Stimulated activated CD4-positive, alpha-beta T cell treated with anti-CD3 and anti-CD28 coated beads, Interleukin-1b, Interleukin-23, amount 100 ng/mL, for 24 hours (primary cell): ENCODE measurements around the gene KRT9.
"Not testable (repeated sequence)": the region's sequence is repeated elsewhere in the genome, so short reads cannot be mapped to it uniquely, and the experiment has no call there.

Experiments
- DNase-seq, 4 experiments: peaks; one replicate each; pipeline ENCODE4 v3.0.0-alpha.2; 2020; ENCODE audit warnings: low read depth in 4 of 4, low spot score in 1 of 4

The KRT9 gene

DNA sequence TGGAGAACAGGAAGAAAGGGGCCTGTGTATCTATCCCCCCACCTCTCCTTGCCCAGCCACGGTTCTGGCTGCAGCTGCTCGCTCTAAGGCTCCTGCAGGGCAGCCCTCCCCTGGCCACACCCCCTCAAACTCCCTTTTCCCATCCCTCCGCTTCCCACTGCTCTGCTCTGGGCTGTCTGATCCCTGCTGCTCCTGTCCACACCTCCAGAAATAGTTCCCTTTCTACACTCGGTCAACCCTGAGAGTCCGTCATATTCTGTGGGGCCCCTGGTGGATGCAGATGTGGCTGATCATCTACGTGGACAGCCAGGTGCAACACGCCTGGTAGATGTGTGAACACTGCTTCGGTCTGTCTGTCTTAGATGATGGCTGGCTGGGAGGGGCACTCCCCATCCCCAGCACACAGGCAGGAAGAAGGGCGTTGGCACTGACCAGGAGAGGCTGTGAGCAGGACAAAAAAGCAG is 24.4 kb downstream of the KRT9 start:
- no peak for DNase-seq

DNA sequence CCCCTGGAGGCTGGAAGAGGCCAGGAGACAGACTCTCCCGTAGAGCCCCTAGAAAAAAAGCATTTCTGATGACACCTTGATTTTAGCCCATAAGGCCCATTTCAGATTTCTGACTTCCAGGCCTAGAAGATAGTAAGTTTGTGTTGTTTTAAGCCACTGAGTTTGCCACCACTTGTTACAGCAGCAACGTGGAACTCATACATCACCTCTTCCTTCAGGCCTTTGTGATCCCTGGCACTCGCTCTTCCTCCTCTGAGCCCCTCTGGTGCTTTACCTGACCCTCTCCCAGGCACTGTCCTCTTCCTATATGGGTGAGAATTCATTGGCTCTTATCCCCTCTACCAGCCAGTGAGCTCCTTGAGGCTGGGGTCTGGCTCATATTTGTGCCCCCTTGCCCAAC is 25.0 kb downstream of the KRT9 start:
- no peak for DNase-seq

DNA sequence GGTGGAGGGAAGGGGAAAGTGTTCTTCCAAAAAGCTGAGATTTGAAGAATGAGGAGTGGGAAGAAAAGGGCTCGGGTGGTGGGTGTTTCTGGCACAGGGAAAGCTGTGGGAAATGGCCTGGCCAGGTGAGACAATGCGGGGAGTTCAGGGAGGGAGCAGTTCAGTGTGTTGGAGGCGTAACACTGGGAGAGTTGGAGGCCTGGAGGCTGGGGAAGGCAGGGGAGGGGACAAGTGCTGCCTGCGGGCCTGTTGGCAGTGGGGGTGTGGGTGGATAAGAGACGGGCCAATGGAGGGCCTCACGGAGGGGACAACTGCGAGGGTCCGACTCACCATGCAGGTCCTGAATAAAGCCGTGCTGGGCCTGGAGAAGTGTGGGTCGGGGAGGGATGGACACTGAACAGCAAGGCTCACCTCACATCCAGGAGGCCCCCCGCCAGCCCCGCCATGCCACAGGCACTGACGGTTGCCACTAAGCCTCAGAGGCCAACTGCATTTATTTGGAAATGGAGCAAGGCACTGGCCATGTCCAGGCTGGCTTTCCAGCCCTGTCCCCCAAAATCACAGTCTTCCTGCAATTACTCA is 25.9 kb downstream of the KRT9 start:
- no peak for DNase-seq

DNA sequence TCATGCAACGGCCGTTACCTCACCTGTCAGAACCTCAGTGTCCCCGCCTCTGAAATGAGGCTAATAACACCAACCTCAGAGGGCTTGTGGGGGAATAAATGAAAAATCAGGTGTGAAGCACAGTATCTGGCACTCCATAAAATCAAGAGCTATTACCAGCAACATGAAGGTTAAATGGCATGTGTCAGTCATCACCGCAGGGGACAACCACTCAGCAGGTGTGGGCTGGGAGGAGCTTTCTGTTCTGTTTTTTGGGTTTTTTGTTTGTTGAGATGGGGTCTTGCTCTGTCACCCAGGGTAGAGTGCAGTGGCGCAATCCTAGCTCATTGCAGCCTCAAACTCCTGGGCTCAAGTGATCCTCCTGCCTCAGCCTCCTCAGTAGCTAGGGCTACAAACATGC is 26.9 kb downstream of the KRT9 start:
- no peak for DNase-seq

DNA sequence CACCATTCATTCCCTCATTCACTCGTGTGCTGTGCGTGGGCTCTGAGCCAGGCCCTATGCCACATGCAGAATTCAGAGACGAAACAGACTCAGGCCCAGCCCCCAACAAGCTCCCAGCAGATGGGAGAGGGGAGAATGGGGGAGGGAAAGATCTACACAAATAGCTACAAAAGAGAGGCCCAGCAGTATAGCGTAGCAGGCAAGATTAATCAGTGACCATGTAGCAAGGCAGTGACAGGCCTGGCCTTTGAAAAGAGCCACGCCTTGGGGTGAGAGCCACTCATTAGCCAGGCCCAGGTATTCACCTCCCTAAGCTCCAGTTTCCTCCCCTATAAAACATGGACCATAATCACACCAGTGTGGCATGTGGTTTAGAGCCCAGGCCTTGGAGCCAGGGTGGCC is 27.4 kb downstream of the KRT9 start:
- DNase-seq, result no peak

DNA sequence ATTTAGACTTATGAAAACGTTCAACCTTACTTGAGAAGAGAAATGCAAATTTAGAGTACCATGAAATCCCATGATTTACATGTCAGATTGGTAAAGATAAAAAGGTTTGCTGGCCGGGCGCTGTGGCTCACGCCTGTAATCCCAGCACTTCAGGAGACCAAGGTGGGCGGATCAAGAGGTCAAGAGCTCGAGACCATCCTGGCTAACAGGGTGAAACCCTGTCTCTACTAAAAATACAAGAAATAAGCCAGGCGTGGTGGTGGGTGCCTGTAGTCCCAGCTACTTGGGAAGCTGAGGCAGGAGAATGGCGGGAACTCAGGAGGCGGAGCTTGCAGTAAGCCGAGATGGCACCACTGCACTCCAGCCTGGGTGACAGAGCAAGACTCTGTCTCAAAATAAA is 29.1 kb downstream of the KRT9 start:
- DNase-seq, result not testable (repeated sequence)

DNA sequence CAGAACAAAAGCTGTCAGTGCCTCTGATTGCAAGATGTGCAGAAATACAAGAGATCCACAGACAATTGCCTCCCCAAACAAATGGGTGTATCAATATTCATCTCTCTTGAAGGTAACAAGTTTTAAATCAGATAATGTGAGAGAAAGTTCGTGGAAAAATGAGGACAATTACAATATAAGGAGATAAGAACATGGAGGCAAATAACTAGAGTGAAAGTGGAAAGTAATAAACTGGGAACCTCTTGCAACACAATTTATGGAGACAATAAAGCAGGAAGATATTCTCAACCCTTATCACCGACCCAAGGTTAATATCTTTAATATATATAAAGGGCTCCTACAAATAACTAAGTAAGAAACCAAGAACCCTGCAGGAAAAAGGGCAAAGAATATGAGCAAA is 29.5 kb downstream of the KRT9 start:
- DNase-seq, result no peak

DNA sequence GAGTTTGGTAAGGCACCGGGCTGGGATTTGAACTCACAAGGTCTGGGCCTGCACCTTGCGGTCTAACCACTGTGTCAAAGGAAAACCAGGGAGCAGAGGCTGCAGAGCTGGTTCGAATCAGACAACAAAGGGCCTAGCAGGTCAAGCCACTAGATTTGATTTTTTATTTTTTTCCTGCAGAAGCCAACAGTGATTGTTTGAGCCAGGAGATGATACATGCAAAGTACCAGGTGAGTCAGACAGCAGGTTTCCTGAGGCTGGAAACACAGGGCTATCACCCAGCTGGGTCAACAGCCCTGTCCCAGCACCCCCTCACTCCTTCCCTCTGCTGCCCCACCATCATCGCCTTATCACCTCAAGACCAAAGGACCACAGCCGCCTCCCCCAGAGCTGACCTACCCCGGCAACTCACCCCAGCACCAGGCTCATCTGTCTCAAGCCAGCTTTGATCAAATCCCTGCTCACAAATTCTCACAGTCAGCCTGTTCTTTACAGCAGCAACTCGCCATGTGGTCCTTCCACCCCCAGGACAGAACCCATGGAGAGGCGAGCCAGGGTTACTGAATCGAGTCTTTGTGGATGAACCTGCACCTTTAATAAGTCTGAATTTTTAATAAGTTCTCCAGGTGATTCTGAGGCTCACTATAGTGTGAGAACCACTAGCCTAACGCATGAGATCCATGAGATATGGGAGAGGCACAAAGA is 30.8 kb downstream of the KRT9 start:
- DNase-seq, result no peak

DNA sequence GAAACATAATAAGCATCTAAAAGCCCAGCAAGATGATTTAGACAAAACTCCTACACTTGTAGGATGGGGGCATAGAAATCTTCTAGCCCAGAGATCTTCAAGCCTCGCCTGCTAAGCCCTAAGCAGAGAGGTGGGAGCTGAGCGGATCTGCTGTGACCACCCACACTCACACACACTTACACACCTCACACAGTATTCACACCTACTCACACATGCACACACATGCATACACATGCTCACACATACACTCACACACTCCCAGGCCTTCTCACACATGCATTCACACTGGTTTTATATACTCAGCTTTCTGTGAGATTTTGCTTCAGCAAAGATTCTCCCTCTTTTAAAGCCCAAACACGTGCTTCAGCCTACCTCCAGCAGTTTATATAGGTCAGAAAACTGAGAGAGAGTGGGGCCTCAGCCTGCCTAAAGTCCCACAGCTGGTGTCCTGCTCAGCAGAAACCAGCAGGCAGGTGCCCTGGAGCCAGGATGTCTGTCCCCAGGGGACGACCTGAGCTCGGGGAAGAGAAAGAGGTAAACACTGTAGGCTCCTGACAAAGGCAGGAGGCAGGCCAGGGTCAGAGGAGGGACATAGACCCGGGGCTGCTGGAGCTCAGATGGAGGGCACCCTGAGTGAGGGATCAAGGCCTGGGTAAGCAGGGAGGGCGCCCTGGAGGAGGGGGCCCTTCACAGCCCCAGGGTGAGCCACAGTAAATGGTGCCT is 31.7 kb downstream of the KRT9 start:
- no peak for DNase-seq

DNA sequence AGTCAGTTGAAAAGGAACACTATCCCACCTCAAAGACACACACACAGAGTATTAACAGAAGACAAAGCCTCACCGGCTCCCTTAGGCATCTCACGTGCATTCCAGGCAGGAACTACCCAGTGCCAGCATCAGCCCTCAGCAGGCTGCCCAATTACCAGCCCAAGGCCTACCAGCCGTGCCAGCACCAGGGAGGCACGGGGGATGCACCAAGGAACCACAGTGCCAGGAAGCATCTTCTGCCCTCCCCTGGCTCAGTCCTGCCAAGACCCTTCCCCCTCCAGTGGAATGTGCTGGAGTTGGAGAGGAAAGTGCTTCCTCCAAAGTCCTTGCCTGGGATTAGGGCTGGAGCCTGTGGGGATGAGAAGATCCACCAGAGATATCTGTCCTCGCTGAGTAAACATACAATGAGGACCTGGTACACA is 32.8 kb downstream of the KRT9 start:
- no peak for DNase-seq

DNA sequence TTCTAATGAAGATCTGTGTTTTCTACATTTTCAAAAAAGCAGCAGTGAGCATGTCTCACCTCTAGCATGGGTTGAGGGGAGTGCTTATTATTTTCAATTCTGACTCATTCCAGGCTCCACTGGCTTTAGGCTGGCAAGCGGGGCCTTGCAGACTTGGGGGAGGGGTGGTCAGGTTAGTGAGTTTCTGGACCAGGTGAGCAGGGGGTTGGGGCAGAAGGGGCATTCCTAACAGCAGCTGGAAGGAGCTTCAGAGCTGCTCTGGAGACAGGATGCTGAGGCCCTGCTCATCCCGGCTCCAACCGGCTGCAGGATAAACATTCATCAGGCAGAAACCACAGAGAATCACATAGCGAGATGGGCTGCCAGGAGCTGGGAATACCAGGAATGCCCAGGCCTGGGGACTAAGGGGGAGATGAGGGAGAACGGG is 33.3 kb downstream of the KRT9 start:
- DNase-seq, result no peak

DNA sequence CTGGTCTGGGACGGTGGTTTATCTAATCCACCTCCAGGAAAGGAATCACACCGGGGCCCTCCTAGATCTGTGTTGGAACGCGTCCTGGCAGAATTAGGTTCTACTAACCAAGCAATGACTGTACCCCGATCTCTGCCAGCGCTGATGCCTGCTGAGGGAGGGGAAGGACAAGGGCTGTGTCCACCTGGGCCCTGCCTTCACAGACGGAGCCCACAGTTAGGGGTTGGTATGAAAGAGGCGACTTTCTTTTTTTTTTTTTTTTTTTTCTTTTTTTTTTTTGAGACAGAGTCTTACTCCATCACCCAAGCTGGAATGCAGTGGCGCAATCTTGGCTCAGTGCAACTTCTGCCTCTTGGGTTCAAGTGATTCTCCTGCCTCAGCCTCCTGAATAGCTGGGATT is 33.9 kb downstream of the KRT9 start:
- DNase-seq, result no peak

DNA sequence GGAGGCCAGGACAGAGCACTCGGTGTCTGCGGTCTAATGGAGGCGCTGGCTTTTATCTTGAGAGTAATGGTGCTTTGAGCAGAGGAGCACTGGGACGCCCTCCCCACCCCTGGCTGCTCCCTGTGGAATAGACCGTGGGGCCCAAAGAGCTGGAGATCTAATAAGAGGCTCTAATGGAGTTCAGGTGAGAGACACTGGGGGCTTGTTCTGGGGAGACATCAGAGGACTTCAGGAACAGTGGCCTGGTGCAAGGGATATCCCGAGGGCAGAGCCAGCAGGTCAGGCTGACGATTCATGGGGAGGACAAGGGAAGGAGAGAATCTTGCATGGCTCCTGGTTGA is 34.3 kb downstream of the KRT9 start:
- DNase-seq, result no peak

DNA sequence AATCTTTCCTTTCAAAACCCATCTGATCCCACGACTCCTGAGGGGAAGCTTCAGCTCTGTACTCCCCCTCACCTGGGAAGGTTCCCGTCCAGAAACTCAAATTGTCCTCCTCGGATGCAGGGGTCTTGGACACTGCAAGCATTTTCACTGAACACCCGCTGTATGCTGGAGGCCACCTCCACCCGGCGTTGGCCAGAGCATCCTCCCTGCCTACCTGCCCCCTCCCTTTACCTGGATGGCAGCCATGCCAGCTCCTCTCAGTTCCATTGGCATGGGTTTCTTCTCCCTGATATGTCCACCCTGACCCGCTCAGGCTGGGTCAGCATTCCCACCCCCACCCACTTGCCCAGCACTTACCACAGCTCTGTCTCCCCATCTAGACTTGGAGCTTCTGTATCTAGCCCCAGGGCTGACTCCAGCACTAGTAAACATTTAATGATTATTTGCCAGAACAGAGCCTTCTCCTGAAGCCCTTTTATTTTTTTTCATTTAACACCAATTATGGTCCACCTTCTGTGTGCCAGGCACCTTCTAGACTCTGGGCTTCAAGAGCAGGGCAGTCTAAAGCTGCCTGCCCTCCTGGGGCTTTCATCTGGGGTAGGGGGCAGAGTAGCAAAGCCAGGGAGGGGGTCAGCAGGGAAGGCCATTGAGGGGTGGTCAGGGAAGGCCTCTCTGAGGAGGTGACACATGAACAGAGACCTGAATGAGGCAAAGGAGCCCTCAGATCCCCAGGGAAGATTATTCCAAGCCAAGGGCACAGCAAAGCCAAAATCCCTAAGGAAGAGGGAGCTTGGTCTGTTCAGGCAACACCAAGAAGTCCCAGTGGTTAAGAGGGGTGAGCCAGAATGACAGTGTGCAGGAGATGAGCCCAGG is 34.9 kb downstream of the KRT9 start:
- DNase-seq, result no peak

DNA sequence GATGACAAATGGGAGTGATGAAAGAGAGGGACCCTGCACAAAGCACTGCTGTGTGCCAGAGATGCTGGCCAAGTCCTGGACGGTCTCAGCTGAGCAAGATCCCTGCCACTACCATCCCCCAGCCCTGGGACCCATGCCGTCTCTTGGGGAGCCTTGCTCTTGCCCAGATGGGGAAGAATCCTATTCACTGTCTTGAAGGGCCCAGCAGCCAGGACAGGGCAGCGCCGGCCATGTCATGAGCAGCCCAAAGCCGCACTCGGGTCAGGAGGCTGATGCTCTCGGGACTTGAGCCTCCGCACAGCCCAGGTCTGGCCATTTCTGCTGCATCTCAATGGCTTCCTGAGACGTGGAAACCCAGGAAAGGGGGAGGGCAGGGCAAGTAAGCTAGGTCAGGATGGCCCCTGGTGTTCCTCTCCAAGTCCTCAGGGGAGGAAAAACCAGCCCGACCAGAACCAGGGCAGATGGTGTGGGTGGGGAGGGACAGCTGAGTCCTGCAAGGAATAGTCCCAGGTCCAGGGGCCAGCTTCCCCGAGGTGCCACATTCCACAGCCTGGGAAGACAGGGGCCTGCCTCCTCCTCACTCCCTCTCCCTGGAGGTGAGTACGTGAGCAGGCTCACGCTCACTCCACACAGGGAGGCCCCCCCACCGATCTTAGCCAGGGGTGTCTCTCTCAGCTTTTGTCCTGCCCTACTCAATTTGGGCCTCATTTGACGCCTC is 35.9 kb downstream of the KRT9 start:
- DNase-seq, result no peak

DNA sequence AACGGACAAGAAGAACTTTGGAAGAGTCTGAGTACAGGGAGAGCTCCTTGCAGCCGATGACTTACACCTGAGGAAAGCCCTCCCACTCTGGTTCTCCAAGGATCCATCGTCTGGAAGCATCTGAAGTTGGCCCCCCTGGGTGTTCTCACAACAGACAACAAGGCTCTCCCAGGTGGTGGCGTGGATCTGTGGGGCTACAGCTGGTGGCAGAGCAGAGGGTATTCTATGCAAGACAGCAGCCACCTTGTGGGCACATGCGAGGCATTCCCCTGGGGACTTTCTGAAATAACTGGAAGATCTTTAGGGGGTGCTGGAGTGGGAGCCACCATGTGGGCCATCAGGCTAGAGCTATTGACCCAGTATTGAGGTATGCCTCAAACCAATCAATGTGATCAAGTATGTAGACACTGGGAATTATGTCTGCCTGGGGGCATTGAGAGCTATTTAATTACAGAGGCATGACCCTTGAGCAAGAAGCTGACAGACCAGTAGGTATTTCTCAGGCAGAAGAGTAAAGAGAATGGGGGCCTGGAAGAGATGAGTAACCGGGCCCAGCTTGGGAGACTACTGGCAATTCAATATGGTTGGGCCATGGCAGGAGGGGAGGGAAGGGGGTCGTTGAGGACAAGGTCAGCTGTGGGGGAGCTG is 36.8 kb downstream of the KRT9 start:
- no peak for DNase-seq

DNA sequence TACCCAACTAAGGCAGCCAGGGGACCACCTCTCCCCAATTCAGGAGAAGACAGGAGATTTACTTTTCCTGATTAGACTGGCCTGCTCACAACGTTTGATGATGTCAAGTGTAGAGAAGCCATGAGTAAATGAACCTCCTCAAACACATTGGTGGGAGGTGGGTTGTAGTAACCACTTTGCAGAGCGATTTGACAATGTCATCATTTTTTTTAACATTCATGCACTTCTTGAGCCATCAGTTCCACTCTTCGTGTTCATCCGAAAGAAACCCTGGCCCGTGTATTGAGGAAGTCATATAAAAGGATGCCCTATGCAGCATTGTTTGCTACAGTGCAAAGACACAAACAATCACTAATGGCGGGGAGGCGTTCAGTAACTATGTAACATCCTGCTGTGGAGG is 38.2 kb downstream of the KRT9 start:
- DNase-seq, result no peak

DNA sequence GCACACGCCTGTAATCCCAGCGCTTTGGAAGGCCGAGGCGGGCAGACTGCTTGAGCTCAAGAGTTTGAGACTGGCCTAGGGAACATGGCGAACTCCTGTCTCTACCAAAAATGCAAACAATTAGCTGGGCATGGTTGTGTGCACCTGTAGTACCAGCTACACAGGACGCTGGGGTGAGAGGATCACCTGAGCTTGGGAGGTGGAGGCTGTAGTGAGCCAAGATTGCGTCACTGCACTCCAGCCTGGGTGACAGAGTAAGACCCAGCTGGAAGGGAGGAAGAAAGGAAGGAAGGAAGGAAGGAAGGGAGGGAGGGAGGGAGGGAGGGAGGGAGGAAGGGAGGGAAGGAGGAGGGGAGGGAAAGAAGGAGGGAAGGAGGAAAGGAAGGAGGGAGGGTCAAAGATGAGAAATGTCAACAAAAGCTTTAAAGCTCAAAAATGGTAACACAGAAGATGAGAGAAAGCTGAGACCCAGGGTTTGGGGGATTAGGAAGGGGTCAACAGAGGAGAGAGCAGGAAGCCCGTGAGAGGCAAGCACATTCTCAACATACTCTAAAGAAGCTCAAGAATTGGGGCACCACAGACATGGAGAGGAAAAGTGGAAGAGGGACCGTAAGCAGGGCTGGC is 38.8 kb downstream of the KRT9 start:
- no peak for DNase-seq

DNA sequence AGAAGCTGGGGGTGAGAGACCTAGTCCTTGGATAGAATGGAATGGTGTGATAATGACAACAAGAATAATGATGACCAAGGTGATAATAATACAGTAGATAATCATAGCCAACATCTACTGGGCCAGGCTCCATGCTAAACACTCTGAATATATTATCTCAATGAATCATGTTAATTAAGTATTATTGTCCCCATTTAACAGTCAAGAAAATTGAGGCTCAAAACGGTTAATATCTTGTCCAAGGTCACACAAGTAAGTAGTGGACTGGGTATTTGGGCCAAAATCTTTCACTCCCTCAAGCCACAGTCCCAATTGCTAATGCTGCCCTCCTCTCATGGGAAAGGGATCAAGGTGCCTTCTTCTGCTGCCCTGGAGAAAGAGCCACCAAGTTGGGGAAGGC is 39.9 kb downstream of the KRT9 start:
- DNase-seq, result no peak
